Stomach (tissue), 9 donors: Measurements from ENCODE around the gene RNU5B-1. TPM values are rescaled to one million over a fixed set of nuclear protein-coding genes. Genes with fewer than 3 reads are reported as not detected.
A peak's percentile ranks its signal among the peaks of the same experiment; 100 is the strongest.

Experiments used
- DNase-seq, 2 donors: peaks; one replicate each; pipeline versions ENCODE4 v3.0.0 to v3.0.0-alpha.2; 2013 to 2019
- H3K27ac ChIP-seq, 5 donors: fragments of 200-600 bp in 4 of 5; sonication (generic) in 4 of 5; one replicate each; pipeline ENCODE4 v1.5.1; 2013 to 2019; ENCODE audit warnings: mild to moderate bottlenecking in 1 of 5, moderate library complexity in 1 of 5
- H3K27me3 ChIP-seq, 3 donors: fragments of 200-600 bp; sonication (generic); one replicate each; pipeline ENCODE4 v1.5.1; 2017 to 2019; ENCODE audit warnings: mixed run types in 1 of 3
- H3K36me3 ChIP-seq, 4 donors: fragments of 200-600 bp; sonication (generic); 1 replicate in 3 of 4; 2 replicates in 1 of 4; pipeline ENCODE4 v1.5.1; 2016 to 2019
- H3K4me1 ChIP-seq, 4 donors: fragments of 200-600 bp; sonication (generic); one replicate each; pipeline ENCODE4 v1.5.1; 2016 to 2019
- H3K4me3 ChIP-seq, 4 donors: fragments of 200-600 bp; sonication (generic) in 3 of 4; one replicate each; pipeline ENCODE4 v1.5.1; 2016 to 2019; ENCODE audit warnings: mild to moderate bottlenecking in 1 of 4
- H3K9me3 ChIP-seq, 4 donors: fragments of 200-600 bp; sonication (generic); one replicate each; pipeline ENCODE4 v1.5.1; 2016 to 2019
- CTCF ChIP-seq, 7 experiments: fragments of 450-650 bp in 4 of 7; fragments of 200-600 bp in 3 of 7; sonication (generic) in 3 of 7; IDR thresholded peaks; one replicate each; pipeline ENCODE4 v1.5.1; 2016 to 2019; ENCODE audit warnings: antibody characterized with exemption in 7 of 7, control low read depth in 2 of 7, mild to moderate bottlenecking in 1 of 7
- EP300 ChIP-seq: sonication (generic); formaldehyde crosslinking; IDR thresholded peaks from one replicate; pipeline ENCODE4 v1.6.1; 2017; ENCODE audit warnings: antibody characterized with exemption
- POLR2A ChIP-seq, 4 donors: fragments of 450-650 bp; IDR thresholded peaks; one replicate each; pipeline ENCODE4 v1.6.1; 2016; ENCODE audit warnings: antibody characterized with exemption in 4 of 4, control low read depth in 2 of 4, mild to moderate bottlenecking in 1 of 4, moderate library complexity in 1 of 4
- POLR2AphosphoS5 ChIP-seq, 3 donors: sonication (generic); formaldehyde crosslinking; IDR thresholded peaks; one replicate each; pipeline ENCODE4 v1.6.1; 2016; ENCODE audit warnings: antibody characterized with exemption in 3 of 3
- WGBS, 5 donors: extraction: QIAGEN DNeasy Blood & Tissue Kit in 3 of 5; methylation state at CpG; one replicate each; pipeline versions ENCODE4 v1.1.5 to v1.1.7; 2013 to 2018; 5-methylcytosine and 5-hydroxymethylcytosine counted together
- intact Hi-C: fragments of 100-400 bp; cut with DNase I; formaldehyde crosslinking; loops from one replicate; pipeline ENCODE4 v1.15.1; 2023; ENCODE audit warnings: low total_unique reads
- polyA plus RNA-seq, 3 donors: library from polyadenylated mRNA; stranded (reverse); fragments of 200-250 nt; gene quantifications; one replicate each; pipeline ENCODE4 v1.2.3, GENCODE V29; 2013
- total RNA-seq, 5 donors: library from RNA; depleted of rRNA; stranded (reverse); fragments of >200 nt; gene quantifications; one replicate each; pipeline versions ENCODE4 v1.1.0 to v1.2.3, GENCODE V29; 2014 to 2016
- donor health status: healthy with polysubstance abuse.
- donor health status: Bipolar disorder and iron deficiency.
- donor health status: healthy.

RNU5B-1 gene
- total and polyA plus RNA-seq, 8 donors = not detected

DNA sequence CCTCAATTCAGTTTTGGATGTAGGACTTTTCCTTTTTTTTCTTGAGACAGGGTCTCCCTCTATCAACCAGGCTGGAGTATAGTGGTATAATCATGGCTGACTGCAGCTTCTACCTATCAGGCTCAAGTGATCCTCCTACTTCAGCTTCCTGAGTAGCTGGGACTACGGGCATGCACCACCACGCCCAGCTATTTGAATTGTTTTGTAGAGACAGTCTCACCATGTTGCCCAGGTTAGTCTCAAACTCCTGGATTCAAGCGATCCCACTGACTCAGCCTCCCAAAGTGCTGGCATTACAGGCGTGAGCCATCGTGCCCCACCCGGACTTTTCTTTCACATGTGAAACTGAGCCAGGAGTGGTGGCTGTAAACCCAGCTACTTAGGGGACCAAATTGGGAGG is 3.5 kb downstream of the RNU5B-1 start:
- no peak for DNase-seq
- intact Hi-C loops = no loop called here

DNA sequence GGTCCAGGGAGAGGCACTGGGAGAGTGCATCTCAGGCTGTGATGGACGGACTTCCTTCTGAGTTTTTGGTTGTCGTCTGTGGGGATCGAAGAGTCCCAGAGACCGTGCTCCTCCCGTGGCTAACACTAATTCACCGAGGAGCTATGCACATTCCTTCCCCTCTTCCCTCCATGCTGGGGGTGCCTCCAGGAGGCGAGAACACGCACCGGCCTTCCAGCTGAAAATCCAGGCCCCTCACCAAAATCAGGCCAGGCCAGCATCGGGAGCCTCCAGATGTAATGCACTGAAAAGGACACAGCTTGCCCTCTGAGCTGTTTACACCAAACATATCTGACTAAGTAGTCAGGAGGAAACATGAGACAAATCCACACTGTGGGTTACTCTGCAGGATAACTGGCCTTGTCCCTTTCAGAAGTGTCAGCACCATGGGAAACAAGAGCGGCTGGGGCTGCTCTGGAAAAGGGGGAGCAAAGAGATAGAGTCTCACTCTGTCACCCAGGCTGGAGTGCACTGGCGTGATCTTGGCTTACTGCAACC is 5.5 kb downstream of the RNU5B-1 start:
- H3K27ac ChIP-seq = peak overlapping the region in 3 of 5 donors; percentile 18 to 45 (median 37)
- no peak for TF ChIP-seq POLR2A (IDR thresholded peaks at IDR 0.05)
- TF ChIP-seq CTCF (IDR thresholded peaks at IDR 0.05) = no peak
- no peak for TF ChIP-seq POLR2AphosphoS5 (IDR thresholded peaks at IDR 0.05)
- no peak for TF ChIP-seq EP300
- 74 to 86% (median 77%) methylated on average over 12 of the region's 12 CpGs for WGBS, 5 donors
- H3K9me3 ChIP-seq = no peaks in the 10 kb centered on the region
- peaks cover 4 to 21% (median 10%) of the 10 kb centered on the region in 4 donors for H3K4me1 ChIP-seq
- H3K4me3 ChIP-seq = no peak overlapping the region
- no peaks in the 10 kb centered on the region for H3K36me3 ChIP-seq
- intact Hi-C loops = no loop called here
- no peak for DNase-seq
- no peaks in the 10 kb centered on the region for H3K27me3 ChIP-seq

More for the DNA sequence above, 3.5 kb downstream of the RNU5B-1 start:
- H3K27ac ChIP-seq = no peak overlapping the region
- no peak overlapping the region for H3K4me3 ChIP-seq
- TF ChIP-seq CTCF (IDR thresholded peaks at IDR 0.05) = no peak
- TF ChIP-seq POLR2AphosphoS5 (IDR thresholded peaks at IDR 0.05) = no peak
- no peak for TF ChIP-seq POLR2A (IDR thresholded peaks at IDR 0.05)
- no peak for TF ChIP-seq EP300
- no peaks in the 10 kb centered on the region for H3K9me3 ChIP-seq
- H3K4me1 ChIP-seq = peaks cover 6 to 33% (median 20%) of the 10 kb centered on the region in 4 donors
- WGBS, 5 donors = 60 to 74% (median 70%) methylated on average over 6 of the region's 6 CpGs
- H3K27me3 ChIP-seq = no peaks in the 10 kb centered on the region
- H3K36me3 ChIP-seq = no peaks in the 10 kb centered on the region

- H3K27ac ChIP-seq = peak overlapping the region in 3 of 5 donors; percentile 18 to 45 (median 37)
- H3K4me3 ChIP-seq = no peak overlapping the region
- no peaks in the 10 kb centered on the region for H3K9me3 ChIP-seq
- peaks cover 0 to 15% (median 4%) of the 10 kb centered on the region in 4 donors for H3K4me1 ChIP-seq
- H3K36me3 ChIP-seq = no peaks in the 10 kb centered on the region
- DNase-seq = no peak
- H3K27me3 ChIP-seq = no peaks in the 10 kb centered on the region
- intact Hi-C loops = no loop called here
- 81 to 90% (median 86%) methylated on average over 8 to 10 of the region's 10 CpGs for WGBS, 5 donors
- TF ChIP-seq POLR2AphosphoS5 (IDR thresholded peaks at IDR 0.05) (no peak), CTCF (IDR thresholded peaks at IDR 0.05) (no peak), EP300 (no peak), POLR2A (IDR thresholded peaks at IDR 0.05) (no peak)
Measured at GRCh38 chr15:65310431-65311137, 6.1 kb downstream of the RNU5B-1 start.

- Histone ChIP-seq H3K4me3 (no peak overlapping the region), H3K27ac (no peak overlapping the region), H3K36me3 (no peaks in the 10 kb centered on the region), H3K4me1 (peaks cover 0 to 7% (median 3%) of the 10 kb centered on the region in 4 donors), H3K9me3 (no peaks in the 10 kb centered on the region), H3K27me3 (no peaks in the 10 kb centered on the region)
- no peak for DNase-seq
- intact Hi-C loops = no loop called here
- WGBS, 5 donors = 29 to 54% (median 38%) methylated on average over 3 of the region's 3 CpGs
- no peak for TF ChIP-seq POLR2AphosphoS5 (IDR thresholded peaks at IDR 0.05)
- TF ChIP-seq CTCF (IDR thresholded peaks at IDR 0.05) = no peak
- no peak for TF ChIP-seq POLR2A (IDR thresholded peaks at IDR 0.05)
- TF ChIP-seq EP300 = no peak
Measured at GRCh38 chr15:65311760-65312159, 7.3 kb downstream of the RNU5B-1 start.
